Renal pelvis (tissue), 4 donors: ENCODE data around the gene PRKAG2. TPM values are rescaled to one million over a fixed set of nuclear protein-coding genes. Genes with fewer than 3 reads are reported as not detected.

ENCODE experiments used
- DNase-seq: peaks from one replicate; pipeline ENCODE4 v3.0.0-alpha.2; 2013
- polyA plus RNA-seq, 3 donors: library from polyadenylated mRNA; unstranded; fragments of 120-200 nt; gene quantifications; one replicate each; pipeline ENCODE4 v1.2.1, GENCODE V29; 2013; ENCODE audit not compliant: insufficient read length in 3 of 3

The PRKAG2 gene
- polyA plus RNA-seq, 3 donors = 26.3 to 40.0 (median 39.7) TPM

DNA sequence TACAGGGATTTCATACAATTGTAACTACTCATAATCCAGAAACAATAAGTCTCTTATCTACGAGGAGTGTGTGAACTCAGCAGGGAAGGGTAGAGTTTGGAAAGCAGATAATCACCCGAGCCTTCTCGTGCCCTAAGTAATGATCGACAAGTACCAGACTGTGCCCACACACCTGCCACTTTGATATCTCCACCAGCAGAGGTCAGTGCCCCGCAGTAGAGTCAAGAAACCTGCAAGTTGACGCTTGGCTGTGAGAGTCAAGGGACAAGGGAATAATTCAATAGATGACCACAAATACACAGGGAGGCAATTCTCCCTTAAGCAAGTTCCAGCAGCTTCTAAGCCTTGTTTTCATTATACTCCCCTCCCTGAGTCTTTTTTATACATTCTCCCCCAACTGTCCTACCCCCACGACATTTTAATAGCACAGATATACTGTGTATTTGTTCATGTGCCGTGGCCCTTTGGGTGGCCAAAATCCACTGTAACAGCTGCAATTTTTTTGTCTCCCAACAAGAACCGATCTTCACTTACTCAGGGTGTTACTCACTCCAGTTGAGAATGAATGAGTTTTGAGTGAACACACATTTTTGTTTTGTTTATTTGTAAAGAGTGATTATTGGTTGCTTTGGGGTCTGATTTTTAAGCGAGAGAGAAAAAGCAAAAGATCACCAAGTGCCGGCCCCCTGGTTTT lies 250.3 kb downstream of the PRKAG2 start:
- DNase-seq = peak; percentile 52

DNA sequence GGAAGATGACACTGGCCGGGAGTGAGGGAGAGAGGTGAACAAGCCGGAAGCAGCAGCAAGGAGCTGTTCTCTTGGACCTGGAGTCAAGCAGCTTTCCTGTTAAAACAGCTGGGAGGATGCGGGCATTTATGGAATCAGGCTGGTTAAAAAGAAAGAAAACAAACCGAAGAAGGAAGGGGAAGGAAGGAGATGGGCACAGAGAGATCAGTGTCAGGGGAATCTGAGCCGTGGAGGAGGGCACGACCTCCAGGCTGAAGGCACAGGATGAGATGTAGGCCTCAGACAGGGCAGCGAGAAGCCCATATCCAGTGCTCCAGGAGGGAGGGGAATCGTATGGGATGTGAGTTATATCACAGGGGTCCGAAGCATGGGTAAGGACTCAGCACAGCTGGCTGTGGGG lies 251.3 kb downstream of the PRKAG2 start:
- peak; percentile 15 for DNase-seq

DNA sequence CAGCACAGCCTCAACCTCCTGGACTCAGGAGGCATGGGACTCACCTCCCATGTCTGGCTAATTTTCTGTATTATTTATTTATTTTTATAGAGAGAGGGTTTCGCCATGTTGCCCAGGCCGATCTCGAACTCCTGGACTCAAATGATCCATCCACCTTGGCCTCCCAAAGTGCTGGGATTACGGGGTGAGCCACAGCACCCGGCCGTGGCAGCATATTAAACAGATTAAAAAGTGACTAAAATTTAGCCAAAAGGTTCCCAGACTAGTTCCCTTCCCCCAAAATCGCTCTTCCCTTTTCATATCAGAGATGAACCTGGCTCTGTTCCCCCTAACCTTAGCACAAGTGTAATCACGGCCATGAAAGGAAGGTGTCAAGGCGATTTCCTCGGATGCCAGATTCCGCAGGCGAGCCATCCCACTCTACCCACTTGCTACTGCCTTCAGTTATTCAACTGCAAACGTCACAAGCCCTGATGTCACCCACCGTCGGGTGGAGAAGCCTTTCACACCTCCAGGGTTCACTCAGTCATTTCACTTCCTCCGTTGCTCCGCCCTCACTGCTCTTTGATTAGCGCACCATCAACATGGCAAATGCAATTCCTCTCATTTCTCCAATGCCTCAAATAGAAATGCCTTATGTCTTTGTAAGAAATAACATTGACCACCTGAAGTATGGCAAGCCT lies 252.5 kb downstream of the PRKAG2 start:
- DNase-seq = no peak

DNA sequence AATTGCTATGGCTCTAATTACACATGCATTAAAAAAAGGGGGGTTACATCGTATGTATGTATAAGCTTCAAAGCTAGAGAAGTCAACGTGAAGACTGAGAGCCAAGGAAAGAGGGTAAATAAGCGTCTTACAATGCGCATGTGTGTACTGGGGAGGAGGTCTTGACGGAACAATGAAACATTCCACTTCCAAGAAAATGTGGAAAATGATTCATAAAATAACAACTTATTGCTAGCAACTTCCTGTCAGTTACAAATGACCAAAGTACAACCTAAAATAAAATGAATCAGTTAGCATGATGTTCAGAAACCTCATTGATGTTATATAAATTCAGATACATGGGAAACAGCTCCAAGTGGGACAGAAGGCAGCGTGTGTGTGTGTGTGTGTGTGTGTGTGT lies 253.1 kb downstream of the PRKAG2 start:
- no peak for DNase-seq

DNA sequence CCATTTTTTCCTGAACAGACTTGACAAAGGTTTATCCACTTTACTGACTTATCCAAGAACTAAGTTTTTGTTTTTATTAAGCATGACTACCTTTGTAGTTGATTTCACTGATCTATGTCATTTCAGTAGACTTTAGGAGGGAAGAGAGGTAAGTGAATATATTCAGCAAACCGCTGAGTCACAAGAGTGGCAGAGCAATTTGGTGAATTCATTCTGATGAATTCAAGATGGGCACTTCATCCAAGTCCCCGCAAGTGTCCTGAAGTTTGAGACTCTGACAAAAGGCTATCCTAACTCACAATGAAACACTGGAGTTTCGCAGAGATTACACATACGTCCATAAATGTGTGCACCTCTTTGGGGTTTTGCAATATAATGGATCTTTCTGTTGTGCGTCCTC lies 255.0 kb downstream of the PRKAG2 start:
- no peak for DNase-seq

DNA sequence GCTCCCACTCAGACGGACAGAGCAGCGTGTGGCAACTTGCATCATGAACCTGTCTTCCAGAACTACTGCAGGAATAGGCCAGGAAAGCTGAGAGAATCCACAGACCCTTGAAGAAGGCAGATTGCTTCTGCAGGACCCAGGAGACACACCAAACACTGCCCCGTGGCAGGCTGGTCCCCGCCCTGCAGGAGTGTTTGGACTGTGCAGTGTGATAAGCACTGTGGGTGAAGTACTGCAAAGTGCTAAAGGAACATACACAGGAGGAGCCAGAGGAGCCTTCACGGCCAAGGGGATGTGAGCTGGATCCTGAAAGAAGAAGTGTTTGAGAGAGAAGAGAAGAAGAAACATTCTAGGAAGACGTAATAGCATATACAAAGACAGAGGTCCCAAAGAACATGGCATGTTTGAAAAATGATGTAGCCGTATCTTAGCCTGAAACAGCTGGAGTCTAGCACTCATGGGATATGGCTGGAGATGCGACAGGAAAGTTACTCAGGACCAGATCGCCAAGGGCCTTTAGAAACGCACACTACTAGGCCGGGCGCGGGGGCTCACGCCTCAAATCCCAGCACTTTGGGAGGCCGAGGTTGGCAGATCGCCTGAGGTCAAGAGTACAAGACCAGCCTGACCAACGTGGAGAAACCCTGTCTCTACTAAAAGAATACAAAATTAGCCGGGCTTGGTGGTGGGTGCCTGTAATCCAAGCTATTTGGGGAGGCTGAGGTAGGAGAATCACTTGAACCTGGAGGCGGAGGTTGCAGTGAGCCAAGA lies 260.3 kb downstream of the PRKAG2 start:
- DNase-seq = no peak

DNA sequence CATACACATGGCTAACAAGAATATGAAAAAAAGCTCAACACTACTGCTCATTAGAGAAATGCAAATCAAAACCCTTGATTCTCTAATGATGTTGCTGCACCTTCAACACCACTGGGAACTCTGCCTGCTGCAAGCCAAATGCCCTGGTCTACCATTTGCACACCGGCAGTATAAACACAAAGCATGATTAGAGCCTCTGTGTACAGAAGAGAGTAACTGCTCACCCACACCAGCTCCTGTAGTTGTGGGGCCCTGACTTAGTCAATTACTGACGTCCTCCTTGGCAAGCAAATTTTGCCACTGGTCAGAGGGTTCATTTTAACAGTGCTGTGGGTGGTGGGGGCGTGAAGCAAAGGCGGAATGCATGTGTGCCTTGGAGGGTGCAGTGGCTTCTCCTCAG lies 261.1 kb downstream of the PRKAG2 start:
- no peak for DNase-seq

DNA sequence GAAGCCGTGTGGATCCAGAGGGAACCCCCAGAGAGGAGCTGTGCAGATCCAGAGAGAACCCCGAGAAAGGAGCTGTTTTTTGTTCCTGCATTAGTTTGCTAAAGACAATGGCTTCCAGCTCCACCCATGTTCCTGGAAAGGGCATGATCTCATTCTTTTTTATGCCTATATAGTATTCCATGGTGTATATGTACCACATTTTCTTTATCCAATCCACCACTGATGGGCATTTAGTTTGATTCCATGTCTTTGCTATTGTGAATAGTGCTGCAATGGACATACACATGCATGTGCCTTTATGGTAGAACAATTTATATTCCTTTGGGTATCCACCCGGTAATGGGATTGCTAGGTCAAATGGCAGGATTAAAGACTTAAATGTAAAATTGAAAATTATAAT lies 261.9 kb downstream of the PRKAG2 start:
- DNase-seq = no peak

DNA sequence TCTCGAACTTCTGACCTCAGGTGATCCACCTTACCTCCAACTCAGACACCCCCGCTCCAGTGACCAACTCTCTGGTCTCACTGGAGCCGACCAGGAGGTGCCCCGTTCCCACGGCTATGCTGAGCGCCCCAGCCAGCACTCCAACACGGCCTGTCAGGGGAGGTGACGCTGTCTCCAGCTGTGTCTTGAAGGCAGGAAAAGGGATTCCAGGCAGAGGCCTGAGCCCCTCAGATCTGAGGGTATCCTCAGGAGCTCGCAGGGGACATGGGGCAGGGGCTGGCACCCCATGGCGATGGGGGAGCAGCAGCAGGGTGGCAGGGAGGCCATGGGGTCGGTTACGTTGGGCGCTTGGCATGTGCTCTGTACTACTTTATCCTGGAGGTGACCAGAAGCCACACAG lies 262.9 kb downstream of the PRKAG2 start:
- DNase-seq = no peak

DNA sequence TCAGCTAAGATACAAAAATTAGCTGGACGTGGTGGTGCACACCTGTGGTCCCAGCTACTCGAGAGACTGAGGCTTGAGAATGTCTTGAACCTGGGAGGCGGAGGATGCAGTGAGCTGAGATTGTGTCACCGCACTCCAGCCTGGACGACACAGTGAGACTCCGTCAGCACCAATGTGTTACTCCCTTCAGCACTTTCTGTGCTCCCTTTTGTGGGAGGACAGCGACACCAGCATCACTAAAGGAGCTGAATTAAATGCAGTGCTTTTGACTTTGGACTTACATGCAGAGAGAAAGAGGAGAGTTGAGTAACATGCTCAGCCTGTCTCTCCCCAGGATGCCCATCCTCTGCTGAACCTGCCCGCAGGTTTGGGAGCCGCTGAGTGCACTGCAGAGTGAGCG lies 265.0 kb downstream of the PRKAG2 start:
- no peak for DNase-seq

DNA sequence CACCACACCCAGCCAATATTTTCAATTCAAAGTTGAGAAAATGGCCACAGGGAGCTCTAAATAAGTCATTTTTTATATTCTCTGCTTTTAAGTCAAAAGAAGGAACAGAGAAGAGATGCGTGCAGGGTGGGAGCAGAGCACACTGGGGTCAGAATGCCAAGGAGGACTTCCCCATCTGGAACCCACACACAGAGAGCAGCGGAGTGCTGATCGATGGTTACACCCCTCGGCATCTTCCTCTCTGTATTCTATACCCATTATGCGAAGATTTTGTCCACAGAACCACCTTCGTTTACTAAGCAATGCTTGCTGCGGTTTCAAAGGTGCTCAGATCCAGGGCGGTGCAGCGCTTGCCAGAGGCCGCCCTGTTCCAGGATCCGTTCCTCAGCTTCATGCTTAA lies 265.9 kb downstream of the PRKAG2 start:
- no peak for DNase-seq

DNA sequence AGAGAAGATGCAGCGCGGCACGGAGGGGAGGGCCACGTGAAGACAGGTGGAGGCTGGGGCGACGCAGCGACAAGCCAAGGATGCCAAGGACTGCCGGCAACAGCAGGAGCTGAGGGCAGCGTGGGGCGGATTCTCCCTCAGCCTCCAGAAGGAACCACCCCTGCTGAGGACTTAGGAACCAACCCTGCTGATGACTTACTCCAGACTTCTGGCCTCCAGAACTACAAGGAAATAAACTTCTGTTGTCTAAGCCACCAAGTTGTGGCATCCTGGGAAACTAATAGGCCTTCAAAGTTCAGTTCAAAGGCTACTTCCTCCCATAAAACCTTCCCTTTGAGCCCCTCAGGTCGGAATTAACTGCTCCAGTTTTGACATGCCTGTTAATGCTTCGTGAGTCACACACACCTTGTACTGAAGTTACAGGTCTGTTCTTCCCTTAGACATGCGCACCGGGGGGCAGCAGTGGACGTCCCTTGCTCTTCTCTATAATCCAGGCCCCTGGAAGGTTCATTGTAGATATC lies 268.8 kb downstream of the PRKAG2 start:
- DNase-seq = peak; percentile 29

DNA sequence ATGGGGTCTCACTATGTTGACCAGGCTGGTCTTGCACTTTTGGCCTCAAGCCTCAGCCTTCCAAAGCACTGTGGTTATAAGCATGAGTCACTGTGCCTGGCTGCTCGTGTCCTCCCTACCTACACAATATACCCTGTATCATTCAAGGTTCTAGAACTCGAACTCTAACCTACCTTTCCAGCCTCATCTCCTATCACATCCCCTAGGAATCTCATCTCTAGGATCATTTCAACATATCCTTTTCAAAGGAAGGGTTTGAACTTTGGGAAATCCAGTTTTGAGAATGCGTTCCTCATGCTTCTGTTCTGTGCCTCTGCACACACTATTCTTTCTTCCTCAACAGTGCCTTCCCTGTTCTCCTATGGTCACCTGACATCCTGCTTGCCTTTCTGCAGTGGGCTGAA lies 269.4 kb downstream of the PRKAG2 start:
- no peak for DNase-seq

DNA sequence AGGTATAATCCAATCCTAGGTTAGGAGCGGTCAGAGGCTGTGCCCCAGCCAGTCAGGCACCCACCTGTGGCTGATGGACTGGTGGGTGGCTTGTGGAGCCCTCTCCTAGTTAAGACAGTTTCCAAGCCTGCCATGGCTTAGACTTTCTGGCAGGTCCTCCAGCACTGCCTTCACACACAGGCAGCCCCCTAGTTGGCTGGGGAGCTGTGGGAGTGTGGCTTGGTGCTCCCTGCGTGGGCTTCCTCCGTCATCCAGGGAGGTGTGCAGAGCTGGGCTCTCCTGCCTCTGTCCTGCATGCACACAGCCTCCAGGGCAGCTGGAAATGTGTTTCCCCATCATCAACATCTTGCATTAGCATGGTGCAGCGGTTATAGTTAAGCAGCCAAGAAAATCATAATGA lies 273.0 kb downstream of the PRKAG2 start:
- DNase-seq = no peak

DNA sequence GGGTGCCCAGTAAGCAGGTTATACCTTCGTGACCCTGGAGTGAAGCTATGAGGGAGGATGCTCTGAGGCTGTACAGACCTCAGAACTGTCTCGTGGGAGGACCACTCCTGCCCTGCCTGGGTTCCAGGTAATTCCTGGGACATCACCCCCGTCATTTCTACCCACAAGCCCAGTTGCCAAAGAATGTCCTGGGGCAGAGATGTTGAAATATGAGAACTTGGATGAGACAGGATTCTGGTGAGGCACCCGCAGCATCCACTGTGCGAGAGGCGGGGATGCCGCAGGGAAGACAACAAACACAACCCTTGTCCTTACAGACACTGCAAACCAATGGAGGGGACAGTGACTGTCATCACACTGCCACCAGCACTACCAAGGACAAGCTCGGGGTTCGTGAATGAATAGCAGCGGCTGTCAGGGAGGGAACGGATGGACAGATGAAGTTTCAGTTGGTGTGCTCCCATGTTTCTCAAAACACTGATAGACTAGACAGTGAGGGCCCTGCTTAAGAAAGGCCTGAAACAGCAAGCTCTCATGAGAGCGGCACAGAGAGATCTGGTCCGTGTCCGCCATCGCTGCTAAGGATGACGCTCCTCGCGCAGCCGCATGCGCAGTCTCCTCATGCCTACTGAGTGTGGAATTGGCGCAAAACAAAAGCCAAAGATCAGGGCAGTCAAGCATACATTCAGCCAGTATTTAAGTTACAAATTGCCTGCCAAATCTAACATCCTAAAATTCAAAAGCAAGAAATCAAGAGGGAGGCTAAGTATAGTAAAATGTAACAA lies 275.2 kb downstream of the PRKAG2 start:
- DNase-seq = no peak

DNA sequence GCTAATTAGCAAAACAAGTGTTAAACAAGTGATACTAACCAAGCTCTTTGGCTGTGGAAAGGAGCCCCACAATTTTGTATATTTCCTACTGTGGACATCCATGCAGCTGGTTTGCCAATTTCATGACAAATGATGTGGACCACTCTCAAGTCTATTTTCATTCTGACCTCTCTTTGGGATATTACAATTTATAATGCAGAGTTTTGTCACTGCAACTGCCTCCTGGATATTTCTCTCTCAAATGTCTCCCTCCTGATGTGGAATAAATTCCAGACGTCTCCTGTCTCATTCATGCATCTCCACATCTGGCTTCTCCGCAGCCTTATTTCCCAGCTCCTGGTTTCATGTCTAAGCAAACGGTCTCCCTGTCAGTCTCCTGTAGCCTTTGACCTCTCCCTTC lies 276.6 kb downstream of the PRKAG2 start:
- DNase-seq = no peak

DNA sequence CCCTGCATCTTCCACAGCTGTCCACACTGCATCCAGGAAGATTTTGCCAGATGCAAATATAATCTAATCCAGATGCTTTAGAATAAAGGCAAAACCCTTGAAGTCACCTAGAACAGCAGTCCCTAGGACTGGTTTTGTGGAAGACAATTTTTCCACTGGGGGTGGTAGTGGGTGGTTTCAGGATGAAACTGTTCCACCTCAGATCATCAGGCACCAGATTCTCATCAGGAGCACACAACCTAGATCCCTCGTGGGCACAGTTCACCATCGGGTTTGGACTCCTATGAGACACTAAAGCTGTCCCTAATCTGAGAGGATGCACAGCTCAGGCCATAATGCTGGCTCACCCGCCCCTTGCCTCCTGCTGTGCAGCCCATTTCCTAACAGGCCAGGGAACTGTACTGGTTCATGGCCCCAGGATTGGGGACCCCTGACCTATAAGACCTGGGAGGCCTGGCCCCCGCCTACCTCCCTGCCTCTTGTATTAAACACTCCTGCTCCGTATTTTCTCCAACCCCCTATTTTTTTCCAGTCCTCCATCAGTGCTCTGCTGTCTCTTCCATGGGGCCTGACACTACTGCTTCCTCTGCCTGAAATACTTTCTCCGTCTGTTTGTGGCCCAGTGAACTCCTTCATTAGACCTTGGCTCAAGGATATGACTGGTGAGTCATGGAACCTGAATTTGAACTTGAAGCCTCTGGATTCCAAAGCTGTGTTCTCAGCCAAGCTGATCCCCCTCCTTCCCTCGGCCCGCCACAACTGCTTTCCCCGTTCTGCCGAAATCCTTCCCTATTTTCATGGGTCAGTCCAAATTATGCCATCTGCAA lies 277.3 kb downstream of the PRKAG2 start:
- no peak for DNase-seq

DNA sequence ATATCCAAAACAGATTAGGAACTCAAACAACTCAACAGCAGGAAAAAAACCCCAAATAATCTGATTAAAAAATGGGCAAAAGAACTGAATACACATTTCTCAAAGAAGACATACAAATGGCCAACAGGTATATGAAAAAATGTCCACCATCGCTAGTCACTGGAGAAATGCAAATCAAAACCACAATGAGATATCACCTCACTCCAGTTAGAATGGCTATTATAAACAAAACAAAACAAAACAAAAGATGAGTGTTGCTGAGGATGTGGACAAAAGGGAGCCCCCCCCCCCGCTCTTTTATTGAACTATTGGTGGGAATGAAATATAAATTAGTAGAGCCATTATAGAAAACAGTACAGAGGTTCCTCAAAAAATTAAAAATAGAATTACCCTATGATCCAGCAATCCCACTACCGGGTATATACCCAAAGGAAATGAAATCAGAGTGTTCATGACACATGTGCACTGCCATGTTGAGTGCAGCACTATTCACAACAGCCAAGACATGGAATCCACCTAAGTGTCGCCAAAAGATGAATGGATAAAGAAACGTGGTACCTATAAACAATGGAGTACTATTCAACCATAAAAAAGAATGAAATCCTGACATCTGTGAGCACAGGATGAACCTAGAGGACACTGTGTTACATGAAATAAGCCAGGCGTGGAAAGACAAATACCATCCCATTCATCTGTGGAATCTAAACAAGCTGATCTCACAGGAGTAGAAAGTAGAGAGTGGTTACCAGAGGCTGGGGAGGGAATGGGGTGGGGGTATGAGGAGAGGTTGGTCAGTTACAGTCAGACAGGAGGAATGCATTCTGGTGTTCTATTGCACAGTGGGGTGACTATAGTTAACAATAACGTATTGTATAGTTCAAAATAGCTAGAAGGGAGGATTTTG lies 279.1 kb downstream of the PRKAG2 start:
- no peak for DNase-seq

DNA sequence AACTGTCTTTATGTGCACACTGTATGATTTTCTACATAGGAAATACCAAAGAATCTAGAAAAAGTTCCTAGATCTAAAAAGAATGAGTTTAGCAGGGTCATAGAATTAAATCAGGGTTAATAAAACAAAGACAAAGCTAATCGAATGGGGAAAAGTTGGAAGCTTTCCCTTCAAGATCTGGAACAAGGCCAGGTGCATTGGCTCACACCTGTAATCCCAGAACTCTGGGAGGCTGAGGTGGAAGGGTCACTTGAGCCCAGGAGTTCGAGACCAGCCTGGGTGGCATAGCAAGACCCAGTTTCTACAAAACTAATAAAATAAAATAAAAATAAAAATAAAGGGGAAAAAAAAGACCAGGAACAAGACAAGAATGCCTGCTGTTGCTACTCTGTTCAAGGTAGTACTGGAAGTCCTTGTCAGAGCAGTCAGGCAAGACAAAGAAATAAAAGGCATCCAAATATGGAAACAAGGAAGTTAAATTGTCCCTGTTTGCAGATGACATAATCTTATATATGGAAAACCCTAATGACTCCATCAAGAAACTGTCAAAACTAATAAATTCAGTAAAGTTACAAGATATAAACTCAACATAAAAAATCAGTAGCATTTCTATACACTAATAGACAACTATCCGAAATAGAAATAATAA lies 281.1 kb downstream of the PRKAG2 start:
- DNase-seq = no peak
